Measurements from ENCODE around the gene EVA1A. TPM values are rescaled to one million over a fixed set of nuclear protein-coding genes. Genes with fewer than 3 reads are reported as not detected.

The EVA1A gene
- total RNA-seq, 2 donors from 2014 or later, result 0.55 to 0.87 TPM

- ATAC-seq (no peak), DNase-seq (peak in 1 of 2 donors; percentile 29)
- intact Hi-C loops (cut with DNase I, micrococcal nuclease), result no loop called here
Observed at GRCh38 chr2:75466708-75467311, 93.9 kb downstream of the EVA1A start.

GRCh38 chr2:75465317-75465984, 95.3 kb downstream of the EVA1A start:
- ATAC-seq (no peak), DNase-seq (no peak)
- intact Hi-C loops (cut with DNase I, micrococcal nuclease), result no loop called here

- ATAC-seq, result no peak
- intact Hi-C loops (cut with DNase I, micrococcal nuclease), result loop anchor here in 1 of 2 donors (5.0 kb wide), 1 partner anchor 143 kb away; no protein-coding TSS in a partner anchor
- DNase-seq, result no peak
Observed at GRCh38 chr2:75464348-75464946, 96.3 kb downstream of the EVA1A start.

GRCh38 chr2:75462721-75463120, 98.0 kb downstream of the EVA1A start:
- ATAC-seq (no peak), DNase-seq (no peak)
- intact Hi-C loops (cut with DNase I, micrococcal nuclease), result loop anchor here in 1 of 2 donors (5.0 kb wide), 1 partner anchor 145 kb away; no protein-coding TSS in a partner anchor

- ATAC-seq (no peak), DNase-seq (no peak)
- intact Hi-C loops (cut with DNase I, micrococcal nuclease), result loop anchor here in 1 of 2 donors (5.0 kb wide), 1 partner anchor 145 kb away; no protein-coding TSS in a partner anchor
Observed at GRCh38 chr2:75462206-75462605, 98.5 kb downstream of the EVA1A start.

- no peak for ATAC-seq
- intact Hi-C loops (cut with DNase I, micrococcal nuclease), result loop anchor here in 1 of 2 donors (5.0 kb wide), 1 partner anchor 147 kb away; no protein-coding TSS in a partner anchor
- no peak for DNase-seq
Observed at GRCh38 chr2:75460630-75461029, 100.1 kb downstream of the EVA1A start.

- DNase-seq, result no peak
- ATAC-seq, result no peak
- intact Hi-C loops (cut with DNase I, micrococcal nuclease), result loop anchor here in 1 of 2 donors (5.0 kb wide), 1 partner anchor 148 kb away; no protein-coding TSS in a partner anchor
Observed at GRCh38 chr2:75459565-75460310, 101.0 kb downstream of the EVA1A start.

- intact Hi-C loops (cut with DNase I, micrococcal nuclease), result no loop called here
- ATAC-seq, result no peak
- DNase-seq, result no peak
Observed at GRCh38 chr2:75458201-75458600, 102.5 kb downstream of the EVA1A start.

GRCh38 chr2:75456825-75457224, 103.9 kb downstream of the EVA1A start:
- no peak for DNase-seq
- intact Hi-C loops (cut with DNase I, micrococcal nuclease), result no loop called here
- ATAC-seq, result no peak

GRCh38 chr2:75456111-75456510, 104.6 kb downstream of the EVA1A start:
- DNase-seq (no peak), ATAC-seq (no peak)
- intact Hi-C loops (cut with DNase I, micrococcal nuclease), result no loop called here

- DNase-seq (no peak), ATAC-seq (no peak)
- intact Hi-C loops (cut with DNase I, micrococcal nuclease), result no loop called here
Observed at GRCh38 chr2:75454241-75454620, 106.5 kb downstream of the EVA1A start.

GRCh38 chr2:75453384-75454240, 107.1 kb downstream of the EVA1A start:
- intact Hi-C loops (cut with DNase I, micrococcal nuclease), result no loop called here
- ATAC-seq (no peak), DNase-seq (no peak)

- no peak for DNase-seq
- no peak for ATAC-seq
- intact Hi-C loops (cut with DNase I, micrococcal nuclease), result no loop called here
Observed at GRCh38 chr2:75450068-75450467, 110.7 kb downstream of the EVA1A start.

GRCh38 chr2:75447176-75447575, 113.6 kb downstream of the EVA1A start:
- DNase-seq, result no peak
- intact Hi-C loops (cut with DNase I, micrococcal nuclease), result no loop called here
- no peak for ATAC-seq

Other genes starting within 250 kb of the EVA1A start
- gene MRPL19, start 85.8 kb upstream of the EVA1A start, total RNA-seq, result 10 to 100 TPM; 38.8 to 51.2 TPM
- gene GCFC2, start 150.0 kb upstream of the EVA1A start, total RNA-seq, result 10 to 100 TPM; 16.4 to 18.4 TPM